ENCODE results near the gene ATE1.

- TF ChIP-seq REST (IDR thresholded peaks at IDR 0.05; ENCODE audit: low read depth) (no peak), RAD21 (IDR thresholded peaks at IDR 0.05; ENCODE audit: low read depth) (no peak), EP300 (IDR thresholded peaks at IDR 0.05; ENCODE audit: borderline replicate concordance) (no peak), ZBTB7A (IDR thresholded peaks at IDR 0.05; ENCODE audit: low read depth) (no peak), TAF1 (IDR thresholded peaks at IDR 0.05; ENCODE audit: low read depth) (no peak), YY1 (IDR thresholded peaks at IDR 0.05; ENCODE audit: low read depth) (no peak), EGR1 (IDR thresholded peaks at IDR 0.05) (no peak), MAX (IDR thresholded peaks at IDR 0.05) (no peak), TCF12 (IDR thresholded peaks at IDR 0.05; ENCODE audit: low read depth) (no peak), USF1 (IDR thresholded peaks at IDR 0.05) (no peak), CREB1 (IDR thresholded peaks at IDR 0.05; ENCODE audit: low read depth) (no peak), FOXM1 (IDR thresholded peaks at IDR 0.05; ENCODE audit: borderline replicate concordance, low read depth) (no peak), CEBPB (IDR thresholded peaks at IDR 0.05) (no peak), NFIC (IDR thresholded peaks at IDR 0.05) (no peak)
These were observed 31.8 kb upstream of the ATE1 start for GRCh38 chr10:121959671-121960070.

Data from Ishikawa (cell line).